ENCODE measurements around the gene NEU3. TPM values are rescaled to one million over a fixed set of nuclear protein-coding genes. Genes with fewer than 3 reads are reported as not detected.

Gene NEU3
- total and polyA plus RNA-seq, 4 experiments from 2014 or later, result 0.64 to 15.7 (median 7.4) TPM

DNA sequence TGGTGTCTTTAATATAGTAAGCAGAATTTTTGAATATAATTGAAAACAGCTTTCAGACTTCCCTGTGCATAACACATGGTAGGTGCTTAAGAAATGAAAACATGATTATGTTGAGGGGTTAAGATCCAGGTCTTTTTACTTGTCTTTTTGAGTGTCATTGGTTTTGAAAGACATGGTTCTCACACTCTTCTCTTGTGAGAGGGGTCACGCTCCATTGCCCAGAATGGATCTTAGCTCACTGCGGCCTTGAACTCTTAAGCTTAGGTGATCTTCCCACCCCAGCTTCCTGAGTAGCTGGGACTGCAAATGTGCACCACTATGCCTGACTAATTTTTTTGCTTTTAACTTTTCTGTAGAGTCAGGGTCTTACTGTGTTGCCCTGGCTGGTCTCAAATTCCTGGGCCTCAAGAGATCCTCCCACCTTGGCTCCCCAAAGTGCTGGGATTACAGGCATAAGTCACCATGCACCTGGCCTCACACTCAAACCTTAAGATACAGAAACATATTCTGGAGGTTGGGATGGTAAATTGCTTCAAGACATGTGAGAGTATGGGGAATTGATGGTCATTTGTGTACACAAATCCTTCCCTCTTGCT, 38.3 kb upstream of the NEU3 start:
- no peaks in the 10 kb centered on the region for H3K27me3 Mint-ChIP-seq
- peak overlapping the region; percentile 89 for H3K27ac ChIP-seq (ENCODE audit: low read depth, low read length)
- ChIA-PET CTCF (ENCODE audit: partially characterized antibody) (no interaction called here), POLR2A (ENCODE audit: partially characterized antibody) (interaction anchor here (3.8 kb wide), 1 partner anchor 39 kb away, joined by 25 read pairs; the partner anchor contains the start of gene NEU3)
- H3K36me3 Mint-ChIP-seq, result peaks cover 9 to 50% of the 10 kb centered on the region in 2 donors
- peaks cover 3% of the 10 kb centered on the region for H3K36me3 ChIP-seq (ENCODE audit: insufficient read depth, low read length)
- no peak for DNase-seq
- peak overlapping the region; percentile 93 to 100 (median 98) for H3K4me3 Mint-ChIP-seq
- peaks cover 0 to 4% (median 0%) of the 10 kb centered on the region in 8 donors for H3K9me3 Mint-ChIP-seq
- H3K9me3 ChIP-seq (ENCODE audit: control insufficient read depth in 1 of 2, low read length in 2 of 2), result no peaks in the 10 kb centered on the region
- H3K4me1 ChIP-seq (ENCODE audit: insufficient read depth, low read length), result peaks cover 65% of the 10 kb centered on the region
- peak overlapping the region; percentile 78 to 100 for H3K4me3 ChIP-seq (ENCODE audit: low read length in 2 of 2)
- H3K27me3 ChIP-seq (ENCODE audit: insufficient read depth, low read length), result no peaks in the 10 kb centered on the region
- peak overlapping the region; percentile 93 to 100 (median 96) for H3K27ac Mint-ChIP-seq
- peaks cover 47 to 69% (median 61%) of the 10 kb centered on the region in 4 donors for H3K4me1 Mint-ChIP-seq
- intact Hi-C loops (cut with micrococcal nuclease), result no loop called here

DNA sequence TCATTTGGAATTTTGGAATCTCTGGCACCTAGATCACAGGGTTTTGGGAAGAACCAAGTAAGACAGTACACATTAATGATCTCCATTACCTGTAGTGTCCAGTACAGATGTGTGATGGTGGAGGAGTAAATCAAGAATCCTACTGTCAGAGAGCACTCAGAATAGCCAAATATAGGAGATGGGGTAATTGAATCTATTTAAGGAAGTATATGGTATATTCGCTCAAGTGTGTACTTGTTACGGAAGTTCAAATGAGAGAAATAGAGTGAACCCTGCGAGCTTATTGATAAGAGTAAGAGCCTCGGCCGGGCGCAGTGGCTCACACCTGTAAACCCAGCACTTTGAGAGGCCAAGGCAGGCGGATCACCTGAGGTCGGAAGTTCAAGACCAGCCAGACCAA, 37.5 kb upstream of the NEU3 start:
- no peaks in the 10 kb centered on the region for H3K9me3 ChIP-seq (ENCODE audit: control insufficient read depth in 1 of 2, low read length in 2 of 2)
- Mint-ChIP-seq H3K36me3 (peaks cover 15 to 52% of the 10 kb centered on the region in 2 donors), H3K27ac (peak overlapping the region in 4 of 7 donors; percentile 6 to 93 (median 38)), H3K27me3 (no peaks in the 10 kb centered on the region), H3K9me3 (peaks cover 0 to 4% (median 0%) of the 10 kb centered on the region in 8 donors), H3K4me1 (peaks cover 52 to 75% (median 63%) of the 10 kb centered on the region in 4 donors), H3K4me3 (peak overlapping the region; percentile 2 to 100 (median 98))
- H3K27me3 ChIP-seq (ENCODE audit: insufficient read depth, low read length), result no peaks in the 10 kb centered on the region
- H3K4me1 ChIP-seq (ENCODE audit: insufficient read depth, low read length), result peaks cover 69% of the 10 kb centered on the region
- no peak overlapping the region for H3K4me3 ChIP-seq (ENCODE audit: low read length in 2 of 2)
- POLR2A ChIA-PET (ENCODE audit: partially characterized antibody), result interaction anchor here (3.8 kb wide), 1 partner anchor 38 kb away, joined by 25 read pairs; the partner anchor contains the start of gene NEU3
- no peak overlapping the region for H3K27ac ChIP-seq (ENCODE audit: low read depth, low read length)
- CTCF ChIA-PET (ENCODE audit: partially characterized antibody), result no interaction called here
- peaks cover 3% of the 10 kb centered on the region for H3K36me3 ChIP-seq (ENCODE audit: insufficient read depth, low read length)
- intact Hi-C loops (cut with micrococcal nuclease), result no loop called here
- no peak for DNase-seq

DNA sequence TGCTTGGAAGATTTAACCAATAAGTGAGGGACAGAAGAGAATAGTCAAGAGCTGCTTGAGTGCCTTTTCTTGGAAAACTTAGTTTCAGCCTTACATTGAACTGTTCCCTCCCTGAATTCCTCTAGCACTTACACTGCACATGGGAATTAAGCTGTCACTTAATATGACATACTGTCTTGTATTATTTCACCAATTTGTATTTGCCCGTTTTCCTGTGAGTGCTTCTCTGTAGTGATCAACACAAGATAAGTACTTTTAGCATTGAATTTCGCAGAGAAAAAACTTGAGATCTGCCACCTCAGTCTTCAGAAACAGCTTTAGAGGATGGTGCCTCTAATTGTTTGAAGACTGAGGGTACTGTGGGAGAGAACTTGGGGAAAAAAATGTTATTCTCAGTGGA, 36.0 kb upstream of the NEU3 start:
- Mint-ChIP-seq H3K36me3 (peaks cover 25 to 63% of the 10 kb centered on the region in 2 donors), H3K4me3 (peak overlapping the region in 2 of 8 donors; percentile 13 to 35), H3K4me1 (peaks cover 61 to 90% (median 70%) of the 10 kb centered on the region in 4 donors), H3K27ac (peak overlapping the region in 1 of 7 donors; percentile 16), H3K27me3 (no peaks in the 10 kb centered on the region), H3K9me3 (peaks cover 0 to 4% (median 0%) of the 10 kb centered on the region in 8 donors)
- no peaks in the 10 kb centered on the region for H3K27me3 ChIP-seq (ENCODE audit: insufficient read depth, low read length)
- ChIA-PET POLR2A (ENCODE audit: partially characterized antibody) (interaction anchor here (0.8 kb wide), 1 partner anchor 30 kb away, joined by 3 read pairs; no protein-coding TSS in a partner anchor), CTCF (ENCODE audit: partially characterized antibody) (interaction anchor here (1.9 kb wide), 1 partner anchor 23 kb away, joined by 7 read pairs; no protein-coding TSS in a partner anchor)
- DNase-seq, result no peak
- intact Hi-C loops (cut with micrococcal nuclease), result no loop called here
- H3K36me3 ChIP-seq (ENCODE audit: insufficient read depth, low read length), result peaks cover 3% of the 10 kb centered on the region
- no peak overlapping the region for H3K27ac ChIP-seq (ENCODE audit: low read depth, low read length)
- peaks cover 82% of the 10 kb centered on the region for H3K4me1 ChIP-seq (ENCODE audit: insufficient read depth, low read length)
- no peaks in the 10 kb centered on the region for H3K9me3 ChIP-seq (ENCODE audit: control insufficient read depth in 1 of 2, low read length in 2 of 2)
- no peak overlapping the region for H3K4me3 ChIP-seq (ENCODE audit: low read length in 2 of 2)

DNA sequence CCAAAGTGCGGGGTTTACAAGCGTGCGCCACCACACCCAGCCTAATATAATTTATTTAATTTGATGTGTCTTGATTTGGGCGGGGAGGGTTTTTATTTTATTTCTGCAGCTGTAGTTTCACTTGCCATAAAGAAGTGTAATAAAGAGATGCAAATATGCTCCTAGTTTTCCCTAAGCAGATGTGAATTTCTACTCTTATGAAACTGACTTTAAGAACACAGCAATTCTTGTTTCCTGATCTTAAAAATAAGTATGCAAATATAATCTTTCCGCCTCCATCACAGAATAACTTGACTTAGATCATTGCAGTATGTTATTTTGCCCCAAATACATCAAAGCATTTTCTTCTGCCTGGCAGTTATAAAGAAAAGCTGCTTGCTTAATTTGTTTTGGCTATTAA, 35.3 kb upstream of the NEU3 start:
- H3K4me3 Mint-ChIP-seq, result peak overlapping the region in 2 of 8 donors; percentile 22 to 29
- H3K9me3 Mint-ChIP-seq, result peaks cover 0 to 4% (median 0%) of the 10 kb centered on the region in 8 donors
- no peaks in the 10 kb centered on the region for H3K27me3 ChIP-seq (ENCODE audit: insufficient read depth, low read length)
- H3K36me3 Mint-ChIP-seq, result peaks cover 25 to 63% of the 10 kb centered on the region in 2 donors
- no peak overlapping the region for H3K27ac ChIP-seq (ENCODE audit: low read depth, low read length)
- H3K27me3 Mint-ChIP-seq, result no peaks in the 10 kb centered on the region
- no peak overlapping the region for H3K4me3 ChIP-seq (ENCODE audit: low read length in 2 of 2)
- peaks cover 3% of the 10 kb centered on the region for H3K36me3 ChIP-seq (ENCODE audit: insufficient read depth, low read length)
- no peak for DNase-seq
- ChIA-PET CTCF (ENCODE audit: partially characterized antibody) (interaction anchor here (1.9 kb wide), 1 partner anchor 23 kb away, joined by 7 read pairs; no protein-coding TSS in a partner anchor), POLR2A (ENCODE audit: partially characterized antibody) (interaction anchor here (0.8 kb wide), 1 partner anchor 30 kb away, joined by 3 read pairs; no protein-coding TSS in a partner anchor)
- no peaks in the 10 kb centered on the region for H3K9me3 ChIP-seq (ENCODE audit: control insufficient read depth in 1 of 2, low read length in 2 of 2)
- peaks cover 60 to 94% (median 75%) of the 10 kb centered on the region in 4 donors for H3K4me1 Mint-ChIP-seq
- H3K27ac Mint-ChIP-seq, result peak overlapping the region in 2 of 7 donors; percentile 48 to 53
- H3K4me1 ChIP-seq (ENCODE audit: insufficient read depth, low read length), result peaks cover 82% of the 10 kb centered on the region
- intact Hi-C loops (cut with micrococcal nuclease), result no loop called here

DNA sequence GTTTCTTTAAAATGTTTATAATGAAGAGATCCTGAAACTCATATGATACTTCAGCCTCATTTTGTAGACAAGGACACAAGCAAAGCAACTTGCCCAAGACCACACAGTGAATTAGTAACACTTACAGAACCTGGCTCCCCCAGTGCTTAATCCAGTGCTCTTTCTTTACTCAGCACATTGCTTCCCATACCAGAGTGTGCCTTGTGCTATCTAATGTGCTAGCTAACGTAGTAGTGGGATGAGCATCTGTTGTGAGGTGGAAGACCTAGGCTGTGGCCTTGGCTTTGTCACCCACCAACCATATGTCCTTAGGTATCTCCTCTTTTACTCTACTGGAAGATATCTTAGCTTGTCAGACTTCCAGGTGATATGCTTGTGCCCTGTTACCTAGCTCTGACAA, 34.5 kb upstream of the NEU3 start:
- H3K4me1 ChIP-seq (ENCODE audit: insufficient read depth, low read length), result peaks cover 87% of the 10 kb centered on the region
- DNase-seq, result no peak
- H3K4me1 Mint-ChIP-seq, result peaks cover 61 to 94% (median 78%) of the 10 kb centered on the region in 4 donors
- H3K9me3 ChIP-seq (ENCODE audit: control insufficient read depth in 1 of 2, low read length in 2 of 2), result no peaks in the 10 kb centered on the region
- no peaks in the 10 kb centered on the region for H3K27me3 Mint-ChIP-seq
- peaks cover 29 to 57% of the 10 kb centered on the region in 2 donors for H3K36me3 Mint-ChIP-seq
- CTCF ChIA-PET (ENCODE audit: partially characterized antibody), result interaction anchor here (1.9 kb wide), 1 partner anchor 24 kb away, joined by 7 read pairs; no protein-coding TSS in a partner anchor
- H3K27ac ChIP-seq (ENCODE audit: low read depth, low read length), result no peak overlapping the region
- H3K27me3 ChIP-seq (ENCODE audit: insufficient read depth, low read length), result no peaks in the 10 kb centered on the region
- intact Hi-C loops (cut with micrococcal nuclease), result no loop called here
- H3K4me3 Mint-ChIP-seq, result no peak overlapping the region
- H3K27ac Mint-ChIP-seq, result peak overlapping the region in 2 of 7 donors; percentile 6 to 29
- POLR2A ChIA-PET (ENCODE audit: partially characterized antibody), result no interaction called here
- peaks cover 3% of the 10 kb centered on the region for H3K36me3 ChIP-seq (ENCODE audit: insufficient read depth, low read length)
- no peak overlapping the region for H3K4me3 ChIP-seq (ENCODE audit: low read length in 2 of 2)
- no peaks in the 10 kb centered on the region for H3K9me3 Mint-ChIP-seq

DNA sequence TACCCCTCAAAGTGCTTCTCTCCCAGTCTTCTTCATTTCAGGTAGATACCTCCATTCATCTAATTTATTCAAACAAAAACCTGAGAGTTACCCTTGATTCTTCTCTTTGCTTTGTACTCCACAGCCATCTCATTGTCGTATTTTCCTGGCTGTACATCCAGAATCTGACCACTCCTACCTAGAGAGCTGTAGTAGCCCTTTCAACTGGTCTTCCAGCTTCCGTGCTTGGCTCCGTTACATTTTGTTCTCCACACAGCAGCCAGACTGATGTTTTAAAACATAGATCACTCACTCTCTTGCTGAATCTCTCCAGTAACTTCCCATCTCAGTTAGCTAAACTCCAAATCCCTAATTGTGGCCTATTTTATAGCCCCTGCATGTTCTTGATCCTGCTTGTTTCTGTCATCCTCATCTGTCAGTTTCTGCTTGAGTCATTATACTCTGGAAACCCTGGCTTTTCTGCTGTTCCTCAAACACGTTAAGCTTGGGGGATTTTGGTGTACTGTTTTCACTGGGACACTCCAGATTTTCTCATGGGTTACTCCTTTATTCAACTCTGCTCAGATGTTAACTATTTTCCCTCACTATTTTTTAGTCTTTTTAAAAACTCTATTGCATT, 32.2 kb upstream of the NEU3 start:
- intact Hi-C loops (cut with micrococcal nuclease), result no loop called here
- H3K27me3 Mint-ChIP-seq, result no peaks in the 10 kb centered on the region
- no peaks in the 10 kb centered on the region for H3K9me3 ChIP-seq (ENCODE audit: control insufficient read depth in 1 of 2, low read length in 2 of 2)
- no peak for DNase-seq
- no peak overlapping the region for H3K27ac ChIP-seq (ENCODE audit: low read depth, low read length)
- ChIA-PET CTCF (ENCODE audit: partially characterized antibody) (no interaction called here), POLR2A (ENCODE audit: partially characterized antibody) (no interaction called here)
- H3K9me3 Mint-ChIP-seq, result no peaks in the 10 kb centered on the region
- H3K36me3 Mint-ChIP-seq, result peaks cover 23 to 49% of the 10 kb centered on the region in 2 donors
- H3K36me3 ChIP-seq (ENCODE audit: insufficient read depth, low read length), result peaks cover 3% of the 10 kb centered on the region
- no peak overlapping the region for H3K4me3 ChIP-seq (ENCODE audit: low read length in 2 of 2)
- peak overlapping the region in 3 of 8 donors; percentile 2 to 25 (median 3) for H3K4me3 Mint-ChIP-seq
- H3K27me3 ChIP-seq (ENCODE audit: insufficient read depth, low read length), result no peaks in the 10 kb centered on the region
- peaks cover 85% of the 10 kb centered on the region for H3K4me1 ChIP-seq (ENCODE audit: insufficient read depth, low read length)
- H3K4me1 Mint-ChIP-seq, result peaks cover 62 to 94% (median 75%) of the 10 kb centered on the region in 4 donors
- peak overlapping the region in 4 of 7 donors; percentile 0 to 62 (median 18) for H3K27ac Mint-ChIP-seq
